CD4-positive, alpha-beta memory T cell (primary cell): Measurements from ENCODE around the gene MGST3. TPM values are rescaled to one million over a fixed set of nuclear protein-coding genes. Genes with fewer than 3 reads are reported as not detected.
"Not testable (repeated sequence)": the region's sequence is repeated elsewhere in the genome, so short reads cannot be mapped to it uniquely, and the experiment has no call there.

Experiments
- CTCF ChIA-PET: fragments of 350-600 bp; sonication (Branson Sonifier 250); formaldehyde crosslinking; loops from one replicate; lab custom pipeline; 2021; ENCODE audit warnings: inconsistent platforms; ENCODE audit not compliant: partially characterized antibody; lab: Charles Lee
- POLR2A ChIA-PET: fragments of 350-600 bp; sonication (Branson Sonifier 250); formaldehyde crosslinking; loops from one replicate; lab custom pipeline; 2021; ENCODE audit not compliant: partially characterized antibody; lab: Charles Lee
- DNase-seq, 5 donors: peaks; one replicate each; pipeline versions ENCODE4 v3.0.0 to v3.0.0-alpha.2; 2020 to 2022; ENCODE audit warnings: mixed read lengths in 1 of 5
- H3K27ac ChIP-seq: one replicate; pipeline ENCODE4 v1.7.0; 2013; ENCODE audit warnings: low read depth, low read length
- H3K27me3 ChIP-seq: 2 replicates; pipeline ENCODE4 v1.7.0; 2013; ENCODE audit warnings: mild to moderate bottlenecking, low read length, moderate library complexity; ENCODE audit not compliant: insufficient read depth
- H3K36me3 ChIP-seq: 2 replicates; pipeline ENCODE4 v1.7.0; 2013; ENCODE audit warnings: mild to moderate bottlenecking, low read length, moderate library complexity; ENCODE audit not compliant: insufficient read depth
- H3K4me1 ChIP-seq: 2 replicates; pipeline ENCODE4 v1.7.0; 2013; ENCODE audit warnings: mild to moderate bottlenecking, low read length, moderate library complexity; ENCODE audit not compliant: insufficient read depth
- H3K4me3 ChIP-seq, 2 donors: one replicate each; pipeline ENCODE4 v1.7.0; 2013; ENCODE audit warnings: low read length in 2 of 2, mild to moderate bottlenecking in 1 of 2
- H3K9me3 ChIP-seq, 2 donors: one replicate each; pipeline ENCODE4 v1.7.0; 2013; ENCODE audit warnings: low read length in 2 of 2, control low read depth in 1 of 2; ENCODE audit not compliant: control insufficient read depth in 1 of 2
- H3K27ac Mint-ChIP-seq, 7 donors: one replicate each; pipeline ENCODE4 v1.8.0; 2020 to 2021; ENCODE audit warnings: mixed read lengths in 7 of 7, mild to moderate bottlenecking in 6 of 7, inconsistent platforms in 3 of 7, moderate library complexity in 3 of 7
- H3K27me3 Mint-ChIP-seq, 2 donors: one replicate each; pipeline ENCODE4 v1.8.0; 2020 to 2021; ENCODE audit warnings: mixed read lengths in 2 of 2
- H3K36me3 Mint-ChIP-seq, 2 donors: one replicate each; pipeline ENCODE4 v1.8.0; 2020 to 2021; ENCODE audit warnings: mixed read lengths in 2 of 2, inconsistent platforms in 1 of 2, mild to moderate bottlenecking in 1 of 2
- H3K4me1 Mint-ChIP-seq, 4 donors: one replicate each; pipeline ENCODE4 v1.8.0; 2020 to 2021; ENCODE audit warnings: mixed read lengths in 4 of 4, mild to moderate bottlenecking in 1 of 4
- H3K4me3 Mint-ChIP-seq, 8 donors: one replicate each; pipeline ENCODE4 v1.8.0; 2020 to 2021; ENCODE audit warnings: mixed read lengths in 8 of 8, mild to moderate bottlenecking in 7 of 8, moderate library complexity in 6 of 8, inconsistent platforms in 3 of 8
- H3K9me3 Mint-ChIP-seq, 8 donors: one replicate each; pipeline ENCODE4 v1.8.0; 2020 to 2021; ENCODE audit warnings: mixed read lengths in 8 of 8, mild to moderate bottlenecking in 5 of 8, inconsistent platforms in 3 of 8, moderate library complexity in 1 of 8
- intact Hi-C: fragments of 100-400 bp; cut with micrococcal nuclease; formaldehyde crosslinking; loops from one replicate; pipeline ENCODE4 v1.15.1; 2023
- polyA plus RNA-seq, 2 donors: library from polyadenylated mRNA; unstranded; fragments of 300-500 nt; fragmentation: Illumina TruSeq; gene quantifications; one replicate each; pipeline ENCODE4 v1.2.3, GENCODE V29; 2021
- total RNA-seq, 2 experiments: library from RNA; stranded (reverse); gene quantifications; one replicate each; pipeline ENCODE4 v1.2.3, GENCODE V29; 2021

Gene MGST3
- total and polyA plus RNA-seq, 4 experiments from 2014 or later, result 67.6 to 176 (median 123) TPM

DNA sequence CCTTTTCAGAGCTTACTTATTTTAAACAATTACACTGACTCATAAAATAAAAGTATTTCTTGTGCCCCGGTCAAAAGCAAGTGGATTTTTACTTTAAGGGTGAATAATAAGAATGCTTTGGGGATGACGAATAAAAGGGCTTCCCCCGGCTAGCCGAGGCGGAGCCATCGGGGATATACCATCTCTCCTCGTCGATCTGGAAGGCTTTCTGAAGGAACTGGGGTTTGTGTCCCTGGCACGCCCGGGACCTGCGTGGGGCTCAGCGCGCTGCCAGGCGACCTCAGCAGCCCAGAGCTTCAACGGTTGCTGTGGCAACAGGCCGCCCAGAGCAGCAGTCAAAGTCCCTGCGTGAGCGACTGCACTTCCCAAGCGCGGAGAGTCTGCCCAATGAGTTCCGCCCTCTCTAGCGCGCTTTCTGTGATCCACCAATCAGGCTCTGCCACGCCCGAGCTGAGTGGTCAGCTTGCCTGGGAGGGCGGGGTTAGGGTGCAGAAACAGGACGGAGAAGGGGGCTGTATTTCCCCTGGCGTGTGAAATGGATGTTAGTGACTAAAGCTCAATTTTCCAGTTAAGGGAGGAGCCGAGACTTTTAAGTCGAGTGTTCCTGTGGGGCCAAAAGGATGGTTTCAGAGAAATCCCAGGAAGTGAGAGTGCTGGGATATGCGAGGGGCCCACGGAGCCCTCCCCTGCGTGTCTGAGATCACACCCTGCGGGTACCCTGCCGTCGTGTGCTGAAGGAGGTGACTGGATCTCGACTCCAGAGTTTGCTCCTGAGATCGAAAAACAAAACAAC is 33.0 kb upstream of the MGST3 start:
- no peaks in the 10 kb centered on the region for H3K36me3 ChIP-seq
- peaks cover 18% of the 10 kb centered on the region for H3K4me1 ChIP-seq
- peak overlapping the region; percentile 88 to 92 (median 90) for H3K4me3 Mint-ChIP-seq
- ChIA-PET POLR2A (interaction anchor here (0.6 to 2.3 kb wide), 7 partner anchors 32 to 891 kb away, joined by 3 to 15 read pairs (median 4); partner anchors contain the start of genes ALDH9A1 and TMCO1), CTCF (interaction anchor here (0.9 to 13.3 kb wide), 9 partner anchors 14 to 326 kb away, joined by 3 to 321 read pairs (median 19); partner anchors contain the start of gene ALDH9A1)
- peak; percentile 84 to 91 (median 86) for DNase-seq
- peak overlapping the region; percentile 59 to 71 for H3K4me3 ChIP-seq
- H3K27me3 Mint-ChIP-seq, result peaks cover 17 to 30% of the 10 kb centered on the region in 2 donors
- no peaks in the 10 kb centered on the region for H3K36me3 Mint-ChIP-seq
- peaks cover 18 to 30% (median 24%) of the 10 kb centered on the region in 4 donors for H3K4me1 Mint-ChIP-seq
- peaks cover 22% of the 10 kb centered on the region for H3K27me3 ChIP-seq
- peak overlapping the region; percentile 7 for H3K27ac ChIP-seq
- intact Hi-C loops, result loop anchor here (1.0 to 2.0 kb wide), 2 partner anchors 33 to 101 kb away; partner anchors contain the start of genes ALDH9A1 and MGST3
- H3K27ac Mint-ChIP-seq, result peak overlapping the region; percentile 80 to 95 (median 91)
- no peaks in the 10 kb centered on the region for H3K9me3 ChIP-seq
- no peaks in the 10 kb centered on the region for H3K9me3 Mint-ChIP-seq

DNA sequence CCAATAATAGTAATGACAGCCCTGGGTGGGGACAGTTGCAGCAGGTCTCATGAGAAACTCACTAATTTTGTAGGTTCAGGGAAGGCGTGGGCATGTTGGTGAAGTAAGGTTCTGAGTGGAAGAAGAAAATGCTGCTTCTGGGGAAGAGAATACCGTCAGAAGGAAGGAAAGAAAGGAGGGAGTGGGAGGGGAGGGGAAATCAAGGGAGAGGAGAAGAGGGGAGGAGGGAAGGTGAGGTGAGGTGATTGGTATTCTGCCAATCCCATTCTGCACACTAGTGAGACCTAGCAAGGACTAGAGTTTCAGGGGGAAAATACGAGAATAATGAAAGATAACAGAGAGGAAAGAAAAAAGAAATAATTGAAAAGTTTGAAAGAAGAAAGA is 32.4 kb upstream of the MGST3 start:
- H3K27ac ChIP-seq, result peak overlapping the region; percentile 7
- H3K4me1 ChIP-seq, result peaks cover 16% of the 10 kb centered on the region
- Mint-ChIP-seq H3K9me3 (no peaks in the 10 kb centered on the region), H3K27ac (peak overlapping the region; percentile 61 to 95 (median 91)), H3K36me3 (no peaks in the 10 kb centered on the region), H3K4me3 (peak overlapping the region; percentile 88 to 92 (median 90)), H3K4me1 (peaks cover 18 to 28% (median 23%) of the 10 kb centered on the region in 4 donors), H3K27me3 (peaks cover 13 to 26% of the 10 kb centered on the region in 2 donors)
- no peaks in the 10 kb centered on the region for H3K36me3 ChIP-seq
- H3K27me3 ChIP-seq, result peaks cover 17% of the 10 kb centered on the region
- H3K9me3 ChIP-seq, result no peaks in the 10 kb centered on the region
- DNase-seq, result no peak
- intact Hi-C loops, result loop anchor here (1.0 to 2.0 kb wide), 2 partner anchors 33 to 100 kb away; partner anchors contain the start of genes ALDH9A1 and MGST3
- POLR2A ChIA-PET, result interaction anchor here (1.3 to 2.3 kb wide), 5 partner anchors 99 to 891 kb away, joined by 3 to 15 read pairs (median 4); partner anchors contain the start of gene TMCO1
- CTCF ChIA-PET, result interaction anchor here (0.9 to 13.3 kb wide), 10 partner anchors 10 to 326 kb away, joined by 3 to 321 read pairs (median 12); partner anchors contain the start of gene ALDH9A1
- peak overlapping the region; percentile 59 to 71 for H3K4me3 ChIP-seq

DNA sequence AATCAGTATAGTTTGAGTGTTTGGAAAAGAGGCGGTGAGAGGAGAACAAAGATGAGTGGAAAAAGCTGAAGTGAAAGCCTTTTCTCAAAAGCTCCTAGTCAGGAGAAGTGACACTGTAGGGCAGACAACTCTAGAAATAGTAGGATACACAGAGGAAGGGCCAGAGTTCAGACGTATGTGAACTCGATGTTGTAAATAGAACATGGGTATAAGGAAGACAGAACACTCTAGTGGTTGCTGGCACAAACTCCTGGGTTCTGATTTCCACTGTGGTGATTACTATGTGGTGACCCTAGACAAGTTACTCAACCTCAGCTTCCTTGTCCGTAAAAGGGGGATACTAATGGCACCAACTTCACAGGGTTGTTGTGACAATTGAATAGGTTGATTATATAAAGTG is 30.2 kb upstream of the MGST3 start:
- Mint-ChIP-seq H3K4me3 (no peak overlapping the region), H3K27ac (no peak overlapping the region), H3K27me3 (peaks cover 8 to 13% of the 10 kb centered on the region in 2 donors), H3K9me3 (no peaks in the 10 kb centered on the region), H3K36me3 (no peaks in the 10 kb centered on the region), H3K4me1 (peaks cover 18 to 28% (median 23%) of the 10 kb centered on the region in 4 donors)
- ChIA-PET CTCF (interaction anchor here (0.7 to 13.3 kb wide), 26 partner anchors 8 to 324 kb away, joined by 3 to 321 read pairs (median 4); partner anchors contain the start of genes ALDH9A1 and TMCO1), POLR2A (interaction anchor here (1.6 kb wide), 1 partner anchor 30 kb away, joined by 3 read pairs; the partner anchor contains the start of gene MGST3)
- Histone ChIP-seq H3K4me1 (peaks cover 16% of the 10 kb centered on the region), H3K27ac (no peak overlapping the region), H3K36me3 (no peaks in the 10 kb centered on the region), H3K27me3 (peaks cover 4% of the 10 kb centered on the region), H3K9me3 (no peaks in the 10 kb centered on the region), H3K4me3 (no peak overlapping the region)
- no peak for DNase-seq
- intact Hi-C loops, result loop anchor here (1.0 kb wide), 1 partner anchor 879 kb away; no protein-coding TSS in a partner anchor

DNA sequence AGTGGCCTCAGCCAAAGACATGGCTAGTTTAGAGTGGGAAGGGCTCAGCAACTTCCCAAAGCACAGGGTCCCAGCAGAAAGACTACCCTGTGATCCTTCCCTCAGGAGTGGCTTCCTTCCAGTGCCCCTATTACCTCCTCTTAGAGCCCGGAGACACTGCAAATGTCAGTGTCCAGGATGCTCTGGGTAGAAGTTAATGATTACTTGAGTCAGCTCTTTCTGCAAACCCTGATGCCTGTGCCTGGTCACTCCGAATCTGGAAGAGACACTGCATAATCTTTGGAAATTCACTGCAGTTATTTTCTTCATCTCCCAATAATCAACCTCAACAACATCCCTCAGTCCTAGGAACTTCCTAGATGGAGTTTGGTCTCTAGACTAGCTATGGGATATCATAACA is 27.2 kb upstream of the MGST3 start:
- Mint-ChIP-seq H3K9me3 (no peaks in the 10 kb centered on the region), H3K4me1 (peaks cover 4 to 8% (median 6%) of the 10 kb centered on the region in 4 donors), H3K27me3 (peaks cover 5 to 7% of the 10 kb centered on the region in 2 donors), H3K27ac (no peak overlapping the region), H3K36me3 (no peaks in the 10 kb centered on the region), H3K4me3 (no peak overlapping the region)
- CTCF ChIA-PET, result interaction anchor here (1.1 to 13.3 kb wide), 5 partner anchors 10 to 308 kb away, joined by 3 to 321 read pairs (median 7); partner anchors contain the start of gene TMCO1
- Histone ChIP-seq H3K4me3 (no peak overlapping the region), H3K9me3 (no peaks in the 10 kb centered on the region), H3K4me1 (peaks cover under 1% of the 10 kb centered on the region), H3K36me3 (no peaks in the 10 kb centered on the region), H3K27me3 (no peaks in the 10 kb centered on the region), H3K27ac (no peak overlapping the region)
- DNase-seq, result no peak
- intact Hi-C loops, result no loop called here
- POLR2A ChIA-PET, result no interaction called here

DNA sequence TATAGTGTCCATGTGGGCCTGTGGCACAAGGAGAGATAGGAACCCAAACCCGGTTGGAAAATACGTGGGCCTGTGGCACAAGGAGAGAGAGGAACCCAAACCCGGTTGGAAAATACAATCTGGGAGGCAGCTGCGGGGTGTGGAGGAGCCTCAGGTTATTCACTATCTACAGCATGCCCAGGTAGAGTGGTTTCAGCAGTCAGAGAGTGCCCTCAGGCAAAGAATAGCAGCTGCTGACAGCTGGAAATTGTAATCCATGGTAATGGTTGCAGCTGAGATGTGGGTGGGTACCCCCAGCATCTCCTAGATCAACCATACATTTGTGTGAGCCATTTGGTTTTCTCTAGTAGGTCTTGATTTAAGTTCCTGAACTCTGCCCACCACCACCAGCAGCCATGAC is 25.8 kb upstream of the MGST3 start:
- Mint-ChIP-seq H3K4me1 (peaks cover 4 to 7% (median 5%) of the 10 kb centered on the region in 4 donors), H3K36me3 (no peaks in the 10 kb centered on the region), H3K9me3 (no peaks in the 10 kb centered on the region), H3K4me3 (no peak overlapping the region), H3K27ac (no peak overlapping the region), H3K27me3 (peaks cover 9 to 11% of the 10 kb centered on the region in 2 donors)
- ChIA-PET CTCF (interaction anchor here (1.5 to 13.3 kb wide), 3 partner anchors 12 to 307 kb away, joined by 6 to 321 read pairs (median 7); no protein-coding TSS in a partner anchor), POLR2A (no interaction called here)
- H3K36me3 ChIP-seq, result no peaks in the 10 kb centered on the region
- DNase-seq, result no peak
- H3K27me3 ChIP-seq, result no peaks in the 10 kb centered on the region
- H3K9me3 ChIP-seq, result no peaks in the 10 kb centered on the region
- intact Hi-C loops, result no loop called here
- H3K27ac ChIP-seq, result no peak overlapping the region
- no peak overlapping the region for H3K4me3 ChIP-seq
- no peaks in the 10 kb centered on the region for H3K4me1 ChIP-seq

DNA sequence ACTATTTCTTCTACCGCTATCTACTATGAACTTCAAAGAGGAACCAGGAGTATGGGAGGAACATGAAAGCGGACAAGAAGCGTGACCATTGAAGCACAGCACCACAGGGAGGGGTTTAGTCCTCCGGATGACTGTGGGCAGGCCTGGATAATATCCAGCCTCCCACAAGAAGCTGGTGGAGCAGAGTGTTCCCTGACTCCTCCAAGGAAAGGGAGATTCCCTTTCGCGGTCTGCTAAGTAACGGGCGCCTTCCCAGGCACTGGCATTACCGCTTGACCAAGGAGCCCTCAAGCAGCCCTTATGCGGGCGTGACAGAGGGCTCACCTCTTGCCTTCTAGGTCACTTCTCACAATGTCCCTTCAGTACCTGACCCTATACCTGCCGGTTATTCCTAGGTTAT is 24.4 kb upstream of the MGST3 start:
- H3K27me3 Mint-ChIP-seq, result peaks cover 13 to 17% of the 10 kb centered on the region in 2 donors
- H3K27ac ChIP-seq, POLR2A ChIA-PET, H3K36me3 Mint-ChIP-seq, H3K9me3 ChIP-seq, H3K9me3 Mint-ChIP-seq, H3K4me1 ChIP-seq, H3K27ac Mint-ChIP-seq, DNase-seq, H3K4me3 Mint-ChIP-seq, H3K36me3 ChIP-seq, H3K4me1 Mint-ChIP-seq, H3K4me3 ChIP-seq, H3K27me3 ChIP-seq, intact Hi-C loops: not testable (repeated sequence)
- CTCF ChIA-PET, result interaction anchor here (1.5 to 13.3 kb wide), 2 partner anchors 239 to 306 kb away, joined by 6 to 321 read pairs; no protein-coding TSS in a partner anchor
